Stimulated activated CD4-positive, alpha-beta T cell treated with anti-CD3 and anti-CD28 coated beads, Interleukin-2, amount 100 ng/mL, for 24 hours (primary cell): ENCODE measurements around the gene PDIA4.
"Not testable (repeated sequence)": the region's sequence is repeated elsewhere in the genome, so short reads cannot be mapped to it uniquely, and the experiment has no call there.

Experiments
- DNase-seq, 2 donors: peaks; one replicate each; pipeline ENCODE4 v3.0.0-alpha.2; 2020

PDIA4 gene, protein sequence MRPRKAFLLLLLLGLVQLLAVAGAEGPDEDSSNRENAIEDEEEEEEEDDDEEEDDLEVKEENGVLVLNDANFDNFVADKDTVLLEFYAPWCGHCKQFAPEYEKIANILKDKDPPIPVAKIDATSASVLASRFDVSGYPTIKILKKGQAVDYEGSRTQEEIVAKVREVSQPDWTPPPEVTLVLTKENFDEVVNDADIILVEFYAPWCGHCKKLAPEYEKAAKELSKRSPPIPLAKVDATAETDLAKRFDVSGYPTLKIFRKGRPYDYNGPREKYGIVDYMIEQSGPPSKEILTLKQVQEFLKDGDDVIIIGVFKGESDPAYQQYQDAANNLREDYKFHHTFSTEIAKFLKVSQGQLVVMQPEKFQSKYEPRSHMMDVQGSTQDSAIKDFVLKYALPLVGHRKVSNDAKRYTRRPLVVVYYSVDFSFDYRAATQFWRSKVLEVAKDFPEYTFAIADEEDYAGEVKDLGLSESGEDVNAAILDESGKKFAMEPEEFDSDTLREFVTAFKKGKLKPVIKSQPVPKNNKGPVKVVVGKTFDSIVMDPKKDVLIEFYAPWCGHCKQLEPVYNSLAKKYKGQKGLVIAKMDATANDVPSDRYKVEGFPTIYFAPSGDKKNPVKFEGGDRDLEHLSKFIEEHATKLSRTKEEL

DNA sequence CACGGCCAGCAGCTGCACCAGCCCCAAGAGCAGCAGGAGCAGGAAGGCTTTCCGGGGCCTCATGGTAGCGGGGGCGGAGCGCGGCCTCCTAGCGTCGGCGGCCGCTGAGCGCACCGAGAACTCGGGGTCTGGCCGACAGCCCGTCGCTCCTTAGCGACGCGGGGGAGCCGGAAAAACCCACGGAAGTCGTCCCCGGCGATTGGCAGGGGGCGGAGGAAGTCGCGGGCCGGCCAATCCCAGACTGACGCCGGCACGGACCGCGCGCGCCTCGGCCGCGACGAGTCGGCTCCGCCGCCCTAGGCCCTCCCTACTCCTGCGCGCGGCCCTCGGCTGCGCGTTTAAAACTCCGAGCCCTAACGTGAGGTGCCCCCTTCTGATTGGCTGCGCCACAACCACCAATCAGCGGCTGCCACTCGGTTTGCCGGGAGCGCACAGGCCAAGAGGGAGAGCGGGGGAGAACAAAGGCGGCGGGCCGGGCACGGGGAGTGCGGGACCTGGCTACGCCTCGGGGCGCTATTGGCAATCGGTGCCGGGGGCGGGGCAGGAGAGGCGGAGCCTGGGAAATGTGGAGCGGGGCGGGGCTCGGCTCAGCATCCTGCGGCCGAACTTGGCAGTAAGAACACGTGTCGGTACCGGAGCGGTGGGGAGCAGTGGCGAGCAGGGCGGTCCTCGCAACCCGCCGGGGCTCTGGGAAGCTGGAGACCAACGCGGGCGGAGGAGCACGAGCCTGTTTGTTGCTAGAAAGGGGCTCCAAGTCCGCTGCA, at the start of gene PDIA4:
PDIA4 (minus strand) TSS at position 160 of the 764 bp plus-strand sequence; CDS start at position 63, 97 bp downstream.
- DNase-seq, result peak; percentile 100

DNA sequence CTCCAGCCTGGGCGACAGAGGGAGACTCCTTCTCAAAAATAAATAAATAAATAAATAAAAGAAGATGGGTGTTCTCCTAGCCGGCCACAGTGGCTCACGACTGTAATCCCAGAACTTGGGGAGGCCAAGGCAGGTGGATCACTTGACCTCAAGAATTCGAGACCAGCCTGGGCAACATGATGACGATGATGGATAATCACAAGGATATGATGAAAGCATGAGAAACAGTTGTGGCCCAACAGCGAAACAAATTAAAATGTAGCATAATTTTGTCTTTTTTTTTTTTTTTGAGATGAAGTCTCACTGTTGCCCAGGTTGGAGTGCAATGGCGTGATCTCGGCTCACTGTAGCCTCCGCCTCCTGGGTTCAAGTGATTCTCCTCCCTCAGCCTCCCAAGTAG, 49.3 kb upstream of the PDIA4 start:
- no peak for DNase-seq

DNA sequence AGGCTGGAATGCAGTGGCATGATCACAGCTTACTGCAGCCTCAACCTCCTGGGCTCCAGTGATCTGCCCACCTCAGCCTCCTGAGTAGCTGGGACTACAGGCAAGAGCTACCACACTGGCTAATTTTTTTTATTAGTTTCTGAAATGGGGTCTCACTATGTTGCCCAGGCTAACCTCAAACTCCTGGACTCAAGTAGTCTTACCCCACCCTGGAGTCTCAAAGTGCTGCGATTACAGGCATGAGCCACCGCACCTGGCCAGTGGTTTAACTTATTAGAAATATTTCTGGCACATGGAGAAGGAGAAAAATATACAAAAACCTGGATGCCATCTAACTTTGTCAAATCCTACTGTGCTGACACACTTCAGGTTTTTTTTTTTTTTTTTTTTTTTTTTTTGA, 47.0 kb upstream of the PDIA4 start:
- no peak for DNase-seq

DNA sequence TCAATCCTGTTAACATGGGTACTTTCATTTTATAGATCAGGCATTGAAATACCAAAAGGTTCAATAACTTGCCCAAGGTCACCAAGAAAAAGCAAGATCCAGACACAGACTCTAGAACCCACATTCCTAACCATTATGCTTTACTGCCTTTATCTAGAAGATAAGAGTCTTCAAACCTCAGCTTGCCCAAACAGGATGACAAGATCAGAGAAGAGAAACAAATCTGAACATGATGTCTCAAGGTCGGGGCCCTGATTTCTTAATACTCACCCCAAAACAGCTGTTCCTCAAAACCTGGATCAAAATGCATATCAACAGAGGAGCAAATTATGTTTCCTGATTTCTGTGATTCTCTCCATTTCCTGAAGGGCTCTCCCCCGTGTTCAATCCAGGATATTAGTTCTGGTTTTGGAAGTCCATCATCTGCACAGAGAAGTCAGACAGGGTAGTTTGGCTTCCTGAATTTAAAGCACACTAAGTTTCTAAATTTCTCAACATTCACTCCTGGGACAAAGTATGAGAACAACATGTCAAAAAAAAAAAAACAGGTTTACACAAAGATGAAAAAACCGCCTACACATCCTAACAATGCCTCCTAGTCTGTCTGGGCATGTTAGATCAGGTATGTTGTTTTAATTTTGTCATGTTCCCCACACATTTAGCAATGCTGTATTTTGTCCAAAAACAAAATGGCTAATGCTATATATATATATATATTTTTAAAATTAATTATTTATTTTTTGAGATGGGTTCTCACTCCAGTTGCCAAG, 46.0 kb upstream of the PDIA4 start:
- DNase-seq, result no peak

DNA sequence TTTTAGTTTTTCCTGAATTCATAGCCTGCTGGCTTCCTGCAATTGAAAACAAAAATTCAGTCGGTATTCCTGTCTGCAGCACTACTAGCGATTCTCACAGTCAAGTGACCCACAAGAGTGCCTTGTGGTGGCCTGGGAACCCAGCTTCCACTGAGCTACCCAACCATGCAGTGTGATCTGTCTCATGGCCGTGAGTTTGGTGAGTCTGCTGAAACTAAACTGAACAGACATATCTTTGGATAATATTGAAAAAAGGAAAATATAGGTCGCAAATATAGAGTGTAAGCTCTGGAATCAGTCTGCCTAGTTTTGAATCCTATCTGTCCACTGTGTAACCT, 44.1 kb upstream of the PDIA4 start:
- no peak for DNase-seq

DNA sequence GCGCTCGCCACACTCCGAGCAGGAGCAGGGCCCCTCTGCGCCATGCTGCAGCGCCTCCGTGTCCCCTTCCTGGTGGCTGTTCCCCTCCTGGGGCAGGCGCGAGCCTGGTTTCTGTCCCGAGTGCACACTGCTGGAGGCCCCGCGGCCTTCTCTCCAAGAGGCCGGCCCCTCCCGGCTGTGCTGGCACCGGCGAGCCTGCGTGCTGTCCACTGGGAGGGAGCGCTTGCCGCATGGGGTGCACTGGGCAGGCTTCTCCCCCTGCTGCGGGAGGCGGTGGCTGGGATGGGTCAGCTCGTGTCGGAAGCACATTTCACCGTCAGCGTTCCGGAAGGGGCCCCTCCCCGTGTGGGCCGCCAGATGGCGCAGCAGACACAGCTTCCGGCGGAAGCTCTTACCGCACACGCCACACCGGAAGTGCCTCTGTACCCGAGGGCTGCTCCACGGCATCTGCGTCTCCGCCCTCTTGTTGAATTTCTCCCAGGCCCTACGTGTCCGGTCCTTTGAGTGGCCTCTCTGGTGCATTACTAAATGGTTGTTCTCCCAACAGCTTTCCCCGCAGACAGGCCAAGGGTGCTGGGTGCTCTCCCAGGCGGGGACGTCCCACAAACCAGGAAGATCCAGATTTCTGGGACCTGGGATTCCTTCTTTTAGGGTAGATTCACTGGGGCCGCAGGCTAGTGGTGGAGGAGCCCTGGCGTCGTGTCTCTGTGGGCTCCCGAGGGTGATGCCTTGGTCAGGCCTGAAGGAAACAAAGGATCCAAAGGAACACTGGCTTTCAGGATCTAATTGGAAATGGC, 43.5 kb upstream of the PDIA4 start:
- peak; percentile 56 to 60 for DNase-seq

DNA sequence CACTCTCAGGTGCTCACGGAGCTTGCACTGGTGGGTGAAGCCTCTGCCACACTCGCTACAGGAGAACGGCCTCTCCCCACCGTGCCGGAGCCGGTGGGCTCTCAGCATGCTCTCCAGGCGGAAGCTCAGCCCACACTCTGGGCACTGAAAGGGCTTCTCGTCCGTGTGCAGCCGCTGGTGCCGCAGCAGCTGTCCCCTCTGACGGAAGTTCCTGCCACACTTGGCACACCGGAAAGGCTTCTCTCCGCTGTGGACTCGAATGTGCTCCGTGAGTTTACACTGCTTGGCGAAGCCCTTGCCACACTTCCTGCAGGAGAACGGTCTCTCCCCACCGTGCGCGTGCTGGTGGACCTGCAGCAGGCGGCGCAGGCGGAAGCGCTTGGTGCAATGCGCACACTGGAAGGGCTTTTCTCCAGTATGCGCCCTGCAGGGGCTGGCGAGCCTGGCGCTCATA, 42.9 kb upstream of the PDIA4 start:
- no peak for DNase-seq

DNA sequence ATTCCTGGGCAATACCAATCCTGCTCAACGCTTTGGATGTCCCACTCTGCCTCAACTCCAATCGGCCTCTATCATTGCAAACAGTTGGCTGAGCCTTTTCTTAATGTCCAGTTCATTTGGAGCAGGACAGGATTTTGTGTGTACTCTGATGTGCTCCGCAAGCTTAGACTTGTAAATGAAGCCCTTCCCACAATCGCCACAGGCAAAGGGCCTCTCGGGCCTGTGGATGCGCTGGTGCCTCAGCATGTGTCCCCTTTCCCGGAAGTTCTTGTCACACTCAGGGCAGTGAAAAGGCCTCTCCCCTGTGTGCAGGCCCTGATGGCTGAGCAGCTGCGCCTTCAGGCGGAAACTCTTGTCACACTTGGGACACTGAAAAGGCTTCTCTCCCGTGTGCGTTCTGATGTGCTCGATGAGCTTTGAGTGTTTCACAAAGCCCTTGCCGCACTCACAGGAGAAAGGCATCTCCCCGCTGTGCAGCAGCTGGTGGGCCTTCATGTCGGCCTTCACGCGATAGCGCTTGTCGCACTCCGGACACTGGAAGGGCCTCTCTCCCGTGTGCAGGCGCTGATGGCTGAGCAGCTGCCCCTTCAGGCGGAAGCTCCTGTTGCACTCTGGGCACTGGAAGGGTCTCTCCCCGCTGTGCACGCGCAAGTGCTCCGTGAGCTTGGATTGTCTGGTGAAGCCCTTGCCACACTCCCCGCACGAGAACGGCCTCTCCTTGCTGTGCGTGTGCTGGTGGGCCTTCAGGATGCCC, 42.2 kb upstream of the PDIA4 start:
- DNase-seq, result no peak

DNA sequence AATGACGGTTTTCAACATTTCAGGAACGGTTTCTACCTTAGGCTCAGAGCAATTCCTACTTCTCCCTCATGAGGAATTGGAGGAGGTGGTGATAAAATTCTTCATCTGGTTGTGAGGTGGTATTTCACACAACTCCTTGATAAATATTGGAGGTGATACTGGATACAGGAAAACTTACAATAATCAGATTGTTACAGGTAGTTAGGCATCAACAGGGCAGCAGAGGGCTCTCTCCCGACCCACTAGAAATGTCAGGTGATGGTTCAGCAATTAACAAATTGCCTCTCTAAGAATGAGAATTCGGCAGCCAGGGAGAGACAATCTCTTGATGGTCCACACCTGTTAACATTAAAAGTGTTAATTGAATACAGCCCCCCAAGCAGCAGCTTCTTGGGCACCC, 39.6 kb upstream of the PDIA4 start:
- DNase-seq, result no peak

DNA sequence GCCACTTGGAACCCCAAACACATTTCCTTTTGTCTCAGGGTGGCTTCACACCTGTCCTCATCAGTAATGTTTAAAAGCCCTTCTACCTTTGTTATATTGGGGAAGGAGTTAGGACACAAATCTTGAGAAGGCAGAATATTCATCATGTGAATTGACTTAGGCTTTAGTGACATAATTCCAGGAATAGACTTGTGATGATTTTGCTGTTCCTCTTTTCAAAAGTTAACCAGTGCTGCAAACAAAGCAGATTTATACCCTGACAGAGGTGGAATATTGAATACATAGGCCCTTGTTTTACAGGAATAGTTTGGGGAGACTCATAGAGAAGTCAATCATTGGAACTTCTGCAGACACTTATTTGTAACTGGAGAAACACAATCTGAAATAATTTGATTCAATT, 35.2 kb upstream of the PDIA4 start:
- DNase-seq, result no peak

DNA sequence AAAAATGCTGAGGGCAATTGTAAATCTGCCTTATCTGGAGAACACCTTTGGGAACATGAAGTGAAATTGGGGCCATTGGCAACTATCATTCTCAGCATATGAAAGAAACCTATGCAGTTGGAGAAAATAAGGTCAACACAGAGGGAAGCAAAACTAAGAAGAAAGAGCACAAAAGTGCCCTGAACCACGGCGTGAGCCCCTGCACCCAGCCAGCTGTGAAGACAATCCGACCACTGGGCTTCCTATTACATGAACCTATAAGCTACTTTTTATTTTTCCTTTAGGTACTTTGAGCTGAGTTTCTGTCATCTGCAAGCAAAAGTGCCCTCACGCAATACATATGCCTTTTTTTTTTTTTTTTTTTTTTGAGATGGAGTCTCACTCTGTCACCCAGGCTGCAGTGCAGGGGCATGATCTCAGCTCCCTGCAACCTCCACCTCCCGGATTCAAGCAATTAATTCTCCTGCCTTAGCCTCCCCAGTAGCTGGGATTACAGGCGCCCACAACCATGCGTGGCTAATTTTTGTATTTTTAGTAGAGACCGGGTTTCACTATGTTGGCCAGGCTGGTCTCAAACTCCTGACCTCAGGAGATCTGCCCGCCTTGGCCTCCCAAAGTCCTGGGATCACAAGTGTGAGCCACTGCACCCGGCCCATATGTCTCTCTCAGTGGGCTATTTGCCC, 34.1 kb upstream of the PDIA4 start:
- DNase-seq, result not testable (repeated sequence)

DNA sequence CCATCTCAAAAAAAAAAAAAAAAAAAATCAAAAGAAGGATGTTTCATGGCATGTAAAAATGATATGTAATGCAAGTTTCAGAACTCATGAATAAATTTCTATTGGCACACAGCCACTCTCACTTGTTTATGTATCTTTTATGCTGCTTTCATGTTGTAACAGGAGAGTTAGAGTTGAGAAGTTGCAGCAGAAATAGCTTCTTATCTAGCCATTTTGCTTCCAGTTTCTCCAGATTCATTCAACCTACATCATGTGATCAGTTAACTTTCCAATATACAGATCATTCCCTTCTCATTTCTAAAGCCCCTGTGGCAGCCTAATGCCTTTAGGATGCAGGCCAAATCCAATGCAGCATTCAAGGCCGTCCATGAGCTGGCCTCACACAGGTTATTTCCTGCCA, 31.9 kb upstream of the PDIA4 start:
- no peak for DNase-seq

DNA sequence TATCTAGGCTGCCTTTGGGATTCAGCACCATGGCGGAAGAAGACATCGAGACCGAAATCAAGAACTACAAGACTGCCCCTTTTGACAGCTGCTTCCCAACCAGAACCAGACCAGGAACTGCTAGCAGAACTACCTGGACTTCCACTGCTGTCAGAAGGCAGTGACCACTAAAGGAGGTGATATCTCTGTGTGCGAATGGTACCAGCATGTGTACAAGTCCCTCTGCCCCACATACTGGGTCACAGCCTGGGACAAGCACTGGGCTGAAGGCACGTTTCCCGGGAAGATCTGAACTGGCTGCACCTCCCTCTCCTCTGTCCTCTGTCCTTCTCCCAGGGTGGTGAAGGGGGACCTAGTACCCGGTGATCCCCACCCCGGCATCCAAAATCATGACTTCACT, 25.6 kb upstream of the PDIA4 start:
- DNase-seq, result no peak

DNA sequence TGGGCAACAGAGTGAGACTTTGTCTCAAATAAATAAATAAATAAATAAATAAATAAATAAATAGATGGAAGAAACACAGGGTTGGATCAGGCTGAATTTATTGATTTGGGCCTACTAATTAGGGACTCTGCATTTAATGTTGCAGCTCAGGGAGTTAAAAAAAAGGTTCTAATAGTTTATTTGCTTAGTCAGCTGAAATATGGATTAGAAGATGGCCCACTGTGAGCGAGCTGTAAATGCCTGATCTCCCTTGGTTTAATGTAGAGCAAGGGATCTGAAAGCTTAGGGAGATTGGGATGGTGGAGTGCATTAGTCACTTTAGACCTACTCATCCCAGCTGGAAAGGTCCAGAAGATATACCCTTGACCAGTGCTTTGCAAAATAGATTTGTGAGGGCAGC, 25.1 kb upstream of the PDIA4 start:
- no peak for DNase-seq

DNA sequence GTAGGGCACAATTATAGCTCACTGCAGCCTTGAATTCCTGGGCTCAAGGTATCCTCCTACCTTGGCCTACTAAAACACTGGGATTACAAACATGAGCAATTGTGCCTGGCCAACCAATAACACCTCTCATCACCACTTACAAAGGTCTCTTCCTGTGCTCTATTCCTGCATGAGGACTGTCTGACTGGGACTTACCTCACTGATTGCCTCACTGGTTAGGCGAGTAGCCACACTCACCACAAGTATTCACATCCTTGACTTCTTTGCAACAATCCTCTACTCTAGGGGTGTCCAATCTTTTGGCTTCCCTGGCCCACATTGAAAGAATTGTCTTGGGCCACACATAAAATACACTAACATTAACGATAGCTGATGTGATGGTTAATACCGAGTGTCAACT, 22.6 kb upstream of the PDIA4 start:
- DNase-seq, result no peak

DNA sequence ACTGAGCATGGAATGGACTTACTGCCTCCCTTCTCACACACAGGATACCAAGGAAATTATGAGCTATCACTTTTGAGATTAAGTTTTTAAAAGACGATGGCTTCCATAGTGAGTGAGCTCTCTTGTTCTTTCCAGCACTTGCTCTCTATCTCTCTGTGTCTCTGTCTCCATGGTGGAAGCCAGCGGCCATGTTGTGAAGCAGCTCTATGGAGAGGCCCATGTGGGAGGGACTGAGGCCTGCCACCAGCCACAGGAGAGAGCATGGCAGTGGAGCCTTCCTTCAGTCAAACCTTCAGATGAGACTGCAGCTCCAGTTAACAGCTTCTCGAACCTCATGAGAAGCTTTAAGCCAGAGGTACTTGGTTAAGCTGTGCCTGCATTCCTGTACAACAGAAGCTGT, 20.5 kb upstream of the PDIA4 start:
- DNase-seq, result no peak

DNA sequence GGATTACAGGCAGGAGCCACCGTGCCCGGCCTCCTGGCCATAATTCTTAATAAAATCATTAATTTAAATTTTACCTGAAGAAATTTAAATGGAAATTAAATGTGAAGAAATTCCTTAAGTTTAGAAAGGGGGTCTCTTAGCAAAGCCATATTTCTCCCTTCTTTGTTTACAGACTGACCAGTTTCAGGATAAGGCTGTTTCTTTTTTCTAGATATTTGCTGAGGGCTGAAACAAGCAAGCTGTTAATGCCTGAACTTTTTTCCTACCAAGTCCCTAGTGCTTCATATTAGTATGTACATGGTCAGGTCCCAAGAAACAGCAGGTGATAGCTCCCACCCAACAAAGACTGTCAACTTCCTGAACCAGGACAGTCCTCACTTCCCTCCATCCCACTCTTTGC, 18.1 kb upstream of the PDIA4 start:
- no peak for DNase-seq

DNA sequence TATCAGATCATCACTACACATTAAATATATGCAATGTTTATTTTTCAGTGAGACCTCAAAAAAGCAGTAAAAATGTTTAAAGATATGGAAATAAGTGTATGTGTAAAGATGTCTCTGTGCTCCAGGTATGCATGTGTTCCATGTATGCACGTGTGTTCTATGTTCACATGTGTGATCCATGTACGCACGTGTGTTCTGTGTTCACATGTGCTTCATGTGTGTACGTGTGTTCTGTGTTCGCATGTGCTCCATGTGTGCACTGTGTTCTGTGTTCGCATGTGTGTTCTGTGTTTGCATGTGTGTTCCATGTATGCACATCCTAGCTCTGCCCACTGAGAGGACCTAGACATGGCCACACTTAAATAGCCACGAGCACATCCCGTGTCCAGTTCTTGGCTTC, 15.6 kb upstream of the PDIA4 start:
- DNase-seq, result no peak

DNA sequence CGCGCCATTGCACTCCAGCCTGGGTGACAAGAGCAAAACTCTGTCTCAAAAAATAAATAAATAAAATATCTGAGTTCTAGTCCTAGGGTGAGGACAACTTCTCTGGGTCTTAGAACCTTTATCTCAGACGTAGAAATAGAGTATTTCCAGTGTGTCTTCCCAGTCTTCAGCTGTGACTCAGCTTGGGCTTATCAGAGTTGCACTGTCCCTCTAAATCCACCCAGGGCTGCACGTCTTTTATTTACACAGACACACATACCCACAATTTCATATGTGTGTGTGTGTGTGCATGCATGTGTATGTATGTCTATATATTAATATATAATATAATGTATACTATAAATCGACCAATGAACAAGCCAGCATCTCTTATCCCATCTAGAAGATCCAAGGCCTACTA, 13.0 kb upstream of the PDIA4 start:
- DNase-seq, result no peak

DNA sequence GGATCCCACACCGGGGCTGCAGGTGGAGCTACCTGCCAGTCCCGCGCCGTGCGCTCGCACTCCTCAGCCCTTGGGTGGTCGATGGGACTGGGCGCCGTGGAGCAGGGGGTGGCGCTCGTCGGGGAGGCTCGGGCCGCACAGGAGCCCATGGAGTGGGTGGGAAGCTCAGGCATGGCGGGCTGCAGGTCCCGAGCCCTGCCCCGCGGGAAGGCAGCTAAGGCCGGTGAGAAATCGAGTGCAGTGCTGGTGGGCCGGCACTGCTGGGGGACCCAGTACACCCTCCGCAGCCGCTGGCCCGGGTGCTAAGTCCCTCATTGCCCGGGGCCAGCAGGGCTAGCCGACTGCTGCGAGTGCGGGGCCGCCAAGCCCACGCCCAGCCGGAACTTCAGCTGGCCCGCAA, 10.3 kb upstream of the PDIA4 start:
- DNase-seq, result not testable (repeated sequence)

DNA sequence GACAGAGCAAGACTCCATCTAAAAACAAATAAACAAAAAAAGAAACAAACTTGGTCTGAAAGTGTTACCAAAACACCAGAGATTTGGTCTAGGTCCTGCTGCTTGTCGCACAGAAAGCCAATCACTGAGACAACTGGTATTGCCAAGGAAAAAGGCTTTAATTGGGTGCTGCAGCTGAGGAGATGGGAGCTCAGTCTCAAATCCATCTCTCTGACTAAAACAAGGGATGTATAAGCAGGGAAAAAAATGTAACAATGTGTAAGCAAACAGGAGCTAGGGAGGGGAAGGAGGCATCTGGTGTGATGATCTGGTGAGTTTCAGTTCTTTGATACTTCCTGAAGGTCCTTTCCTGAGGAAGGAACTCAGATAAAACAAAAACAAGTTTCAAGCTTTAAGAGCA, 8.4 kb upstream of the PDIA4 start:
- no peak for DNase-seq
